ENCODE results near the gene DDX50.

- no peak for TF ChIP-seq RAD21 (IDR thresholded peaks at IDR 0.05; ENCODE audit: low read depth)
- TF ChIP-seq EGR1 (IDR thresholded peaks at IDR 0.05): no peak
These were observed 56.5 kb downstream of the DDX50 start for GRCh38 chr10:68957654-68958053.
